Measurements from ENCODE around the gene GALP.
"Not testable (repeated sequence)": the region's sequence is repeated elsewhere in the genome, so short reads cannot be mapped to it uniquely, and the experiment has no call there.

GALP gene

DNA sequence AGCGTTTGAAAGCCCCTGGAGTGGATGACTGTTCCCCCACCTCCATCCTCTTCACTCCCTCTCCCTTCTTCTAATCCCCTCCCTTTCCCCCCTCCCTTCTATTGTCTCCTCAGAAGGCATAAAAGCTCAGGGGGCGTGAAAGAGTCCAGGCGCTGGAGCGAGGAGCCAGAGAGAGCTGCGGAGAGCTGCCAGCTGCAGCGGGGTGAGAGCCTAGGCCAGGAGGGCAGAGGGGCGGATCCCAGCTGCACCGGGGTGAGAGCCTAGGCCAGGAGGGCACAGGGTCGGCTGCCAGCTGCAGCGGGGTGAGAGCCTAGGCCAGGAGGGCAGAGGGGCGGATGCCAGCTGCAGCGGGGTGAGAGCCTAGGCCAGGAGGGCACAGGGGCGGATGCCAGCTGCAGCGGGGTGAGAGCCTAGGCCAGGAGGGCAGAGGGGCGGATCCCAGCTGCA lies at the start of gene GALP:
Gene GALP, plus strand, starts transcription at position 148 of the 447 bp plus-strand sequence. CDS start 1,101 bp downstream, outside the sequence.
- not testable (repeated sequence) for DNase-seq

DNA sequence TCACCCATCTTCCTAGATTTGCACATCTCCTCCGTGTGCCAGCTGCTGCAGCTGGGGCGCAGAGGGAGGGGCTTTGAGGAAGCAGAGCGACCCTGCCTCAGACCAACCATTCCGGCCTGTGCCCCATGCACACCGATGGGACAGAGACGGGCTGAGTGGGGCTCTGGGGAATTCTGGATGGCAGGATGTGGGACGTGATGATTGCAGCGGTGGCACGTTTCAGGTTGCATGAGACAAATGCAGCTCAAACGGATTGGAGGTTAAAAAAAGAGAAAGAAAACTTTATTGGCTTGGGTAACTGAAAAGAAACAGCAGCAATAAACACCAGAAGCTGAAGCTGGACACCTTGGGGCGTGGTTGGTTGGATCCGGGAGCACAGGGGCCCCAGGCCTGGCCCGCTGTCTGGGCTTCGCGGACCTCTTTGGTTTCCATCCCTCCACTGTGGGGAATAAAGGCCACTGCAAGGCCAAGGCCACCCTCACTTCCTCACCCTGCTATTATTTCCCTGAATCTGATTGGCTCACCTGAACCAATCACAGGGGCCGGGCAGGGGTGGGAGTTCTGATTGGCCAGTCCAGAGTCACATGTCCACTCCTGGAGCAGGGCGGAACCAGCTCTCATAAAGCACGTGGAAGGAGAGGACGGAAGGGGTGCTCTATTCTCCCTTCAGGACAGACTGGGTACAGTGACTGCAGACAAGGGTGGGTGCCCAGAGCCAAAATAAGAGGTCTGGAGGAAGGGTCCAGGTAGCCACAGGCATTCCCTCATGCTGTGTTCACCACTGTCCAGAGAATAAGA lies 48.6 kb upstream of the GALP start:
- DNase-seq = no peak

DNA sequence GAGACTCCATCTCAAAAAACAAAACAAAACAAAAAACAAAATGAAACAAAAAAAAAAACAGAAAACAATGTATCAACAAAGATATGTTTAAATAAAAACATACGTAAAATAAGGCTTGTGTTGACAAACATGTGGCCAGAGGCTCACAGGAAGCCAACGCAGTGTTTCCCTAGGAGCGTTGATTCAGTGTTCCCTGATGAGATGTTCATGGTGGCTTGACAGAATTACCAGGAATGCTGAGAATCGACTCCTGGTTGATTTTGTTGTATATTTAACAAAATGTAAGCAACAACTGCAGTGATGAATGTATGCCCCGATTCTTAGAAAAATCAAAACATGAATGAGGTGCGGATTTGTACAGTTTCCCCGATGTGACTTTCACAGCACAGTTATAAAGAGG lies 45.8 kb upstream of the GALP start:
- DNase-seq = no peak

DNA sequence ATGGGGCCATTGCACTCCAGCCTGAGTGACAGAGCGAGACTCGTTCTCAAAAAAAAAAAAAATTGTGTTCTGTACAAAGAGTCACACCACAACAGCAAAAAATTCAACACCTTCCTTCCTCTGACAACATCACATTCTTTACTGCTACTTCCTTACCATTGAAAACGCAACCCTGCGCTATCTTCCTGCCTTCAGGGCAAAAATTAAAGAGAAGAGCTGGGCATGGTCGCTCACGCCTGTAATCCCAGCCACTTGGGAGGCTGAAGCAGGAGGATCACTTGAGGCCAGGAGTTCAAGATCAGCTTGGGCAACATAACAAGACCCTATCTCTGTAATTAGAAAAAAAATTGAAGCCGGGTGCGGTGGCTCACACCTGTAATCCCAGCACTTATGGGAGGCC lies 44.2 kb upstream of the GALP start:
- DNase-seq = no peak

DNA sequence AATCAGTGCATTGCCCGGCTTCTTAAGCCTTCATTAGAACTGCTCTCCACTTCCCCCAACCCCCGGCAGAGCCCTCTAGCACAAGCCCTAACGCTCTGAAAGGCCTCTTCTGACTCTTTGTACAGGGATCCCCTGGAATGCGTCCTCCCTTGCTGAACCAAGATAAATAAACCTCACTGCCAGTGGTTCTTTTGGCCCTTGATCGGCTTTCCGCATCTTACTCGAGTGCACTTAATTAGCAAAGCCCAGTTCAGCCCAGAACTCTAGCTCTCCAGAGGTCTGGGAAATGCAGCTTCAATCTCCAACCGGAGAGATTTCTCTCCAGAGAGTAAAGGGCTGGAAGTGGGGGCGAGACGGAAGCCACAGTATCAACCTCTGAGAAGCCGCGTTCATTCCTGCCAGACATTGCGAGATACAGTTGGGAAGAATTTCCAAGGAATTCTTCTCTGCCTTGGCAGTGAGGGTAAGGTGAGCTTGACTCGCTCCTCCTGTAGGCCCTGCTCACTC lies 43.4 kb upstream of the GALP start:
- DNase-seq = no peak

DNA sequence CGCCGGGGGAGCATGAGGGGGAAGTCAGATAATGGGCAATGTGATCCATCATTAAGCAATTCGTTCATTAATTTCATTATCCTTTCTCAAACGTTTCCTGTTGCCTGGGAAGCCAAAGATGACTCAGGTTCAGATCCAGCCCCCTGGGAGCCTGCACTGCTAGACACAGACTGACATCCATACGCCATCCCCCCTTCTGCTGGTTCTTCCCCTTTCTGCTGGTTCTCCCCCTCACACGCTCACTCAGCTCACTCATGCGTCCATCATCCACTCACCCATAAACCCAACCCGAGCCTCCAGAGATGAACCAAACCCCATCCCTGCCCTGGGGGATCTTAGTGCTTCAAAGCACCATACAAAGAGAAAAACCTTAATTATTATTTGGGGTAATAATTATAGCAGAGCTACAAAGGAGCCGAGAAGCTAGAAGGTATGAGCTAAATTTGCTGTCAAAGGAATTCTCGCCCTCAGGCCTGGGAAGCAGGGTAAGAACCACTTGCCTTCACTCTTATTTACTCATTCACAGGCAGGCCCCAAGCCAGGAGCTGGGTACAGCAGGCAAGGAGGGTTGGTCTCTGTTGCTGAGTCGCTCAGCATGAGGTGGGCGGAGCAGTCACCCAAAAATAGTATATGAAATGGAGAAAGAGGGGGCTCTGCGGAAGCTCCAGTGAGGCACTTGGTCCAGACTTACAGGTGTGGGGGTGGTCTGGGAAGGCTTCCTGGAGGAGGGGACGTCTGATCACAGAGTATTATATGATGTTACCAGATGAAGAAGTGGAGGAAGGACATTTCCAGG lies 41.8 kb upstream of the GALP start:
- DNase-seq = no peak

DNA sequence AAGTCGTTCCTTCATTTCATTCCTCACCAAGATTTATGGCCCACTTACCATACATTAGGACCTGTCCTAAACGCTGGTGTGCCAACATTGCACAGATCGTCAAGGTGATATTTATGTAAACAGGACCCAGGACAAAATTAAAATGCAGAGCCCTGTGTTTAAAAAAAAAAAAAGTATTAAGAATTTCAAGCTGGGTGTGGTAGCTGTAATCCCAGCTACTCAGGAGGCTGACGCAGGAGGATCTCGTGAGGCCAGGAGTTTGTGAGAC lies 41.2 kb upstream of the GALP start:
- DNase-seq = no peak

DNA sequence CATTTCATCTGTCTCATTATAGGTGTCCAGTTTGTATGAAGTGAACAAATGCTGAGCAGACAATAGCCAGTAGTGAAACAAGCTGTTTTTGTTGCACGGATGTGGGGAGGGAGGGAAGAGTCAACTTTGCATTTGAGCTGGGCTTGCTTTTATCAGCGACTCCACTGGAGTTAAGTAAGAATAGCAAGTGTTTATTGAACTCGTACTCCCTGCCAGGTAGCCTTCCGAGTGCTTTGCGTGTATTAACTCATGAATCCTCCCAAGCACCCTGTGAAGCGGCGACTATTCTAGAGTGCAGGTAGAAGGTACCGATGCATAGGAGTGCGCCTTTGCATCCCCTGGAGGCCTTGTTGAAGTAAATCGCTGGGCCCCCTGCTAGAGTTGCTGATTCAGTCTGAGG lies 39.4 kb upstream of the GALP start:
- no peak for DNase-seq

DNA sequence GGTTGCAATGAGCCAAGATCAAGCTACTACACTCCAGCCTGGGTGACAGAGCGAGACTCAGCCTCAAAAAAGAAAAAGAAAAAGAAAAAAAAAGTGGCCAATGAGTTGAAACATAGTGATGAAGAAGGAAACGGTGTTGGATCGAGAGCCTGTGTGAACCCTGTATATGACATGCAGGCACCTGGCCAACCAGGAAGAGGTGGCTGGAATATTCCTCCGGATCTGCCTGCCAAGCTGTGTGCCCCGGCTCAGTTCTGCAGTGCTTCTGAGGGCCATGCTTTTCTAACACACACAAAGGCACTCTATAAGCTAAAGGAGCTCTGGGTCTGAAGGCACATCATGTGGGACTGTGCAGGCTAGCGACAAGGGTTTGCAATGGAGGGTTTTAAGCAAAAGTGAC lies 38.4 kb upstream of the GALP start:
- DNase-seq = no peak

DNA sequence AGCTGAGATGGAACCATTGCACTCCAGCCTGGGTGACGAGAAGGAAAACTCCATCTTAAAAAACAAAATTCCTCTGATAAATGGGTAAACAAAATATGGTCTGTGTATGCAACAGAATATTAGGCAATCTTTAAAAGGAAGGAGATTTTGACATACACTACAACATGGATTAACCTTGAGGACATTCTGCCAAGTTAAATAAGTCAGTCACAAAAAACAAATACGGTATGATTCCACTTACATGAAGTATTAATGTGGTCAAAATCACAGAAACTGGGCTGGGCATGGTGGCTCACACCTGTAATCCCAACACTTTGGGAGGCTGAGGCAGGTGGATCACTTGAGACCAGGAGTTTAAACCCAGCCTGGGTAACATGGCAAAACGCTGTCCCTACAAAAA lies 37.7 kb upstream of the GALP start:
- no peak for DNase-seq

DNA sequence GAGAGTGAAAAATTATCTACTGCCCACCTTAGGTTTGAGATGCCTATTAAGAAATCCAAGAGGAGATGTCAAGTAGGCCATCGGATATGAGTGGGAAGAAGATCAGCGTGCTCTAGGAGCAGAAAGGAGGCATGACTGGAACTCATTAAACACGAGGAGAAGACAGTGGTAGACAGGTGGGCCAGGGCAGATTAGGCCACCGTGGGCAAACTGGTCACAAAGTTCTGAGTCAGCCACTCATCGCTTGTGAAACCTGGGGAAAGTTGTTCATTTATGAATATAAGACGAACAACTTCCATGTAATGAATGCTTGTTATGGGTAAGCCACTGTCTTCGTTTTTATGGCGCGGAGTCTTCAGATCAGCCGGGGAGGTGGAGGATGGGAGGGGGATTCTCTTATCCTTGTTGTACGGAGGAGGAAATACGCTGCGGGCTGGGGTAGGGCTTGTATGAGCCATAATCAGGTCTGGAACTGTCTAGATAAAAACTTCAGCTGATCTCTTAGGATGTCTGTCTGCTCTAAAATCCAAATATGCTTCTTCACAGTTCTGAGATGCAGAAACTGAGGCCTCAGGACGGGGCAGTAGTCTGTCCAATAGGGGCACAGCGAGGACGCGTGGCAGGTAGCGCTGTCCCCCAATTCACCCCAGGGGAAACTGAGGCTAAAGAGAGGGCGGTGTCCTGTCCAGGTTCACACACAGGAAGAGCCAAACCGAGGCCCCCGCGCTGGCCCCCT lies 35.8 kb upstream of the GALP start:
- DNase-seq = no peak

DNA sequence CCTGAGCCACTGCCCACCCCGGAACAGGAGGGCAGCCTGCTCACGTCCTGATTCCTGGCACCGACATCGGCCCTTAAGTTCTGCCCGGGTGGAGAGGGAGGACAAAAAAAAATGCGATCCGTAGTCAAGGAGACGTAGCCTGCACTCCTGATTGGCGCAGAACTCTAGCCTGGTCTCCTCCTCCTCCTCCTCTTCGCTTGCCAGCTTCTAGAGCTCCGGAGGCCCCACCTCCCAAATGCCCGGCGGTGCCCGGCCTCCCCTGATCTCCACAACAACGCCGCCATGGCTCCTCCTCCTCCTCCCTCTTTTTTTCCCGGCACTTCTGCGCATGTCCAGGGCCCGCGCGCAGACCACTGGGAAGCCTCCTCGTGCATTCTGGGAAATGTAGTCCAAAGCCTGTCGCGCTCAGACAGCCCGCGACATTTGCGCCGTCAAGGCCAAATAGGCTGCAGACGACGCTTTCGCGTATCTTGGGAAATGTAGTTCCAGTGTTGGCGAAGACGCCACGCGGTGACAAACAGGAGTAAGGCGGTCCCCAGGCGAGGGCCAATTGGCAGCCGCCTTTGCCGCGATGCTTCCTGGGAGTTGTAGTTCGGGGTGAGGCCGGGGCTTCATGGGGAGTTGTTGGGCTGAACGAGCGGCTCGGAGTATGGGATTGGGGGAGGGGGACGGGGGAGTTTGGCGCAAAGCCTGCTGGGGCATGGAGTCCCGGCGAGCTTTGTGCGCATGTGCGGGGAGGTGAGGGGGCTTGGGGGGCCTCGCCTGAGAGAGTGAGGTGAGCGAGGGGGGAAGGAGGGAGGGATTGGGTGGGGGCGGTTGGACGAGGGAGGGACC lies 35.0 kb upstream of the GALP start, which contains the start of gene ZNF444:
Gene ZNF444, plus strand, starts transcription at position 705 of the 834 bp plus-strand sequence. CDS start 5,625 bp downstream, outside the sequence.
- DNase-seq = peak; percentile 96

DNA sequence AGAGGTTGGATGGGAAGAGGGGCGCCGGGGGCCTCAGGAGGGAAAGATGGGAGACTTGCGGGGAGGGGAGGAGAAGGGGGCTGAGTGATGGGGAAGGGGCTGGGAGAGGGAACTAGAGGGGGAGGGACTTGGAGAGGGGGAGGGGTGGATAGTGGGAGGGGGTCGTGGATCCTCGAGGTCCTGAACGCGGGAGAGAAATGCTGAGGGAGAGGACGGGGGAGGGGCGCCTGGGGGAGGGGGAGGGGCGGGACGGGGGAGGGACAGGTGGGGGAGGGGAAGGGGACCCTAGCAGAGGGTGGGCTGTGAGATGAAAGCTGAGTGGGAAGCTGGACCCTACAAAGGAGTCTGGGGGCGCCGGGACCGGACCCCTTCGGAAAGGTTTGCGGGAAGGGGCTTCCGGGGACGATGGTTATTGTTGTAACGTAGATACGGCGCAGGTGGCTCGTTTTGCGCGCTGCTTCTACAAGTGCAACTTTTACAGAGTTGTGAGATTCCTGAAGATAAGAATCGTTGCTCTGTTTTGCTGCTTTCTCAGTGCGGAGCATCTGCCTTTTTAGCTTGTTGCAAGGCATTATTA lies 34.3 kb upstream of the GALP start:
- no peak for DNase-seq

DNA sequence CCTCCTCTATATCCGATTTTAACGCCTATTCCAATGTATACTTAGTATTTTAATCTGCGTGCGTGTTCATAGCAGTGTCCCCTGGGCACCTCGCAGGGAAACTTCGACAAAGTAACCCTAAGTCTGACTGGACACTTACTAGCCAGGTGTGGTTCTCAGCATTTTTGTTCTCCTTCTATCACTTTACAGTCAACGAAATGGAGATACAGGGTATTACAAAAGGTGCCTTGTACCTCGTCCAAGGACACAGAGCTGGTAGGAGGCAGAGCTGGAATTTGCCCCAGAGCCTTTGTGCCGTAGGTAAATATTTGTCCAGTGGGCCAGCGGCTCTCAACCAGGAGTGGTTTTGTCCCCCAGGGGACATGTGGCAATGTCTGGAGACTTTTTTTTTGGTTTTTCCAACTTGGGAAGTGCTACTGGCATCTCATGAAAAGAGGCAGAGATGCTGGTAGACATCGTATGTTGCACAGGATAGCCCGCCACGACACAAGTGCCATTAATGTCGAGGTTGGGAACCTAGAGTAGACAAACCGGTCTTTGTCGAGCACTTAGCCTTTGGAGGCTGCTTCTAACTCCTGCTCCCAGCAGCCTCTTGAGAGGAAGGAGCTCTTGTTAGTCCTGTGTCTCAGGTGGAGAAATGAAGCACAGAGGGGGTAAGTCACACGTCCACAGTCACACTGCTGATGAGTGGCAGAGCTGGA lies 33.6 kb upstream of the GALP start:
- no peak for DNase-seq

DNA sequence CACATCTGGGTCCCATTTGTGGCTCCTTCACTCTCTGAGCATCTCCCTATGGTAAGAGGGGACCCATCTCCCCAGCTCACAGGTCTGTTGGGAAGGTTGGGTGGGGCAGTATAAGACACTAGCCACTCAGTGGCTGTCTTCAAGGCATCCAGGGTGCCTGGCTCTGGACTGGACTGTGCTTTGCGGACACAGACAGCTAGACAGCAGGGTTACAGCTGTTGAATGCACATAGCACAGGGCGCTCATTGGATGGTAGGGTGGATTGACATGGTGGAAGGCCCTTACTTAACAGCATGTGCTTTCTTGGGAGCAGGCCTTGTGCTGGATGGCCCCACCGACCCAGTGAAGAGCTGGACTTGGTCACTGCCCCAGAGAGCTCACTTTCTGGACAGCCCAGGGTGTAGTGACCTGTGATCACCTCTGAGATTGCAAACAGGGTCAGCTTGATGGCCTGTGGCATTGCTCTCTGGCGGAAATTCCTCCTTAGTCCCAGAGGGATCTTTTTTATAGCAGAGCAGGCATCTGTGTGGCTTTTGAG lies 32.8 kb upstream of the GALP start:
- DNase-seq = no peak

DNA sequence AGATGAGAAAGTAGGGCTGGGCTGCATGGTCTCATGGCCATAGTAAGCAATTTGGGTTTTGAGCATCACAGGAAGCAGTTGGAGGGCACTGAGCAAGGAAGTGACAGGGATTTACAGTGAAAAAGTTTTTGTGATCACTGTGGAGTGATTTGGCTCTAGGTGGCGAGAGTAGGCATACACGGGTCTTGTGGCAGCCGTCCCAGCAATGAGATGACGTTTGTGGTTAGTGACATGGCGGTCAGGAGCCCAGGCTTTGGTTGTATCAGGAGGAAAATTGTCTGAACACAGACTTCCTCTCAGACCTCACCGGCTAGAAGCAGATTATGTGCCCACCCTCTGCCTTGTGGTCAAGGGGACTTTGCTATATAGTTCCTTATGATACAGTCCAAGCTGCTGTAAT lies 31.4 kb upstream of the GALP start:
- DNase-seq = no peak

DNA sequence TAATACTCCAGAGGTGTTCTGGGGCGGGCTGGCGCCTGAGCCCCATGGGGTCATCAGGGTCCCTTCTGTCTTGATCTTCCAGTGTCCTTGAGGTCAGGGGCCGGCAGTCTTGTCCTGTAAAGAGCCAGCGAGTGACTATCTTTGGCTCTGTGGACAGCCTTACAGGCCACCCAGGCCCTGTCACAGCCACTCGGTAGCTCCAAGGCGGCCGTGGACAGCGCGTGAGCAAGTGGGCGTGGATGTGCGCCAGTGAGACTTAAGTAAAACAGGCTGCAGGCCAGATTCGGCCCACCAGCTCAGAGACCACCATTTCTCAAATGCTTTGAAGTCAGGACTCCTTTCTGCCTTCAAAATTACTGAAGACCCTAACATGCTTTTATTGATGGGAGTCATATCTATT lies 31.0 kb upstream of the GALP start:
- DNase-seq = no peak

DNA sequence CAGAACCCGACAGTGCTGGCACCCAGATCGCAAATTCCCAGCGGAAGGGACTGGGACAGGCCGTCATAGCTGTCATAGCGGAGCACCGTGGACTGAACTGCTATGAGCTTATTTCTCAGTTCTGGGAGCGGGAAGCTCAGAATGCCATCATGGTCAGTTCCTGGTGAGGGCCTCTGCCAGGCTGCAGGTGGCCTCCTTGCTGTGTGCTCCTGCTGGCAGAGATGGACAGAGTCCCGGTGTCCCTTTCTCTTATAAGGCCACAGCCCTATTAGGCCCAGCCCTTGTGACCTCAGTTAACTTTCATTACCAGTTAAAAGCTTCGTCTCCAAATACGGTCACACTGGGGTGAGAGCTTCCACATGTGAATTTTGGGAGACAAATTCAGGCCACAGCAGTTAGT lies 30.1 kb upstream of the GALP start:
- DNase-seq = no peak

DNA sequence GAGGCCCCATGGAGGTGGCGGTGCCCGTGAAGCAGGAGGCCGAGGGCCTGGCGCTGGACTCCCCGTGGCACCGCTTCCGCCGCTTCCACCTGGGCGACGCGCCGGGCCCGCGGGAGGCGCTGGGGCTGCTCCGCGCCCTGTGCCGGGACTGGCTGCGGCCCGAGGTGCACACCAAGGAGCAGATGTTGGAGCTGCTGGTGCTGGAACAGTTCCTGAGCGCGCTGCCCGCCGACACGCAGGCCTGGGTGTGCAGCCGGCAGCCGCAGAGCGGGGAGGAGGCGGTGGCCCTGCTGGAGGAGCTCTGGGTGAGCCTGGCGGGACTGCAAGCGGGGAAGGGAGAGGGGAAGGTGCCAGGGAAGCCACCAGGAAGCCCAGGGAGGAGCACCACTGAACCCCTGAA lies 28.9 kb upstream of the GALP start:
- no peak for DNase-seq

DNA sequence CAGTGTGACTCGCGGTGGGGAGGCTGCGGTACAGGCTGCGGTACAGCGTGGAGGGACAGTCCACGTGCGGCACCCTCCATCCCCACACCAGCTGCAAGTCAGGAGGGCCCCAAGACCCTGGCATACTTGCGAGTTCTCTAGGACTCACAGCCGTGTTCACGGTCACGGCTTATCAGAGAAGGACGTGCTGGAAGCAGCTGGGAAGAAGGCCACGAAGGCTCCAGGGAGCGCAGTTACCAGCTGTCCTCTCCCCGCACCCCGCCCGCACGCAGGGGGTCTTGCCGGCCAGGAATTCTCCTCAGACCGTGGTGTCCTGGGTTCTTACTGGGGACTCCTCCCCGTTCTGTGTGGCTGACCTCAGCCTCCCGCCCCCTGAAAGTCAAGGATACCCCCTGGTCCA lies 28.5 kb upstream of the GALP start:
- DNase-seq = no peak

DNA sequence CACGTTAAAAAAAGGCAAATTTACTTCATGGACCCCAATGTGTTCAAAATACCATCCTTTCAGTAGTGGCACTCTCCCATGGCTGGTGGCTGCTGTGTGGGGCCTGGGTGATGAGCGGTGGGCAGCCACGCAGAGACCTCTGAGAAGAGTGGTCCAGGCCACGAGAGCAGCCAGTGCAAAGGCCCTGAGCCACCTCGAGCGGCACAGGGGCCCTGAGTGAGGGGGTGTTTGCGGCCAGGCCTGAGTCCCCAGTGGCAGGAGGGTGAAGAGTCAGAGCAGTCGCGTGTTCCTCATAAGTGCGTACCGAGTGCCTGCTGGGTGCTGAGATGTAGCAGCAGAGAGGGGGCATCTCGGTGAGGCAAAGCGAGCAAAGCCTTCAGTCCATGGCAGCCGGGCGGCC lies 27.7 kb upstream of the GALP start:
- DNase-seq = no peak
